AG04450 (cell line): Measurements from ENCODE around the gene MID1. TPM values are rescaled to one million over a fixed set of nuclear protein-coding genes. Genes with fewer than 3 reads are reported as not detected.

ENCODE experiments used
- CTCF ChIA-PET: fragments of 300-600, 350-600 bp; formaldehyde crosslinking; extraction: SDS; loops from one replicate; lab custom pipeline; 2022; ENCODE audit warnings: antibody characterized with exemption, inconsistent platforms; lab: Charles Lee
- POLR2A ChIA-PET: fragments of 350-600 bp; formaldehyde crosslinking; extraction: SDS; loops from one replicate; lab custom pipeline; 2021; ENCODE audit warnings: antibody characterized with exemption, inconsistent platforms; lab: Yijun Ruan, JAX
- DNase-seq: peaks from one replicate; pipeline ENCODE4 v3.0.0-alpha.2; 2011; ENCODE audit warnings: low read depth, low spot score
- H3K27ac ChIP-seq: one replicate; pipeline ENCODE4 v1.5.1; 2012; ENCODE audit warnings: low read depth, low read length, control low read depth
- H3K27me3 ChIP-seq: one replicate; pipeline ENCODE4 v1.6.0; 2012; ENCODE audit warnings: low read length; ENCODE audit not compliant: control insufficient read depth, insufficient read depth
- H3K4me3 ChIP-seq: 2 replicates; pipeline ENCODE4 v1.5.1; 2011; ENCODE audit warnings: mild to moderate bottlenecking, low read depth, low read length, control low read depth
- H3K9me3 ChIP-seq: 2 replicates; pipeline ENCODE4 v1.5.1; 2012; ENCODE audit warnings: low read length; ENCODE audit not compliant: control insufficient read depth, insufficient read depth
- CTCF ChIP-seq: IDR thresholded peaks from 2 replicates; pipeline ENCODE4 v1.5.1; 2011; ENCODE audit warnings: low read depth, low read length, control low read depth, inconsistent platforms
- polyA plus RNA-seq: library from polyadenylated mRNA; depleted of rRNA; stranded (reverse); fragments of >200 nt; gene quantifications from 2 replicates; pipeline ENCODE4 v1.2.3, GENCODE V29; 2011

The MID1 gene
- polyA plus RNA-seq, 1 experiment = 37.5 TPM

GRCh38 chrX:10576186-10576585 is 44.2 kb downstream of the MID1 start:
- Histone ChIP-seq H3K27ac (no peak overlapping the region), H3K27me3 (no peaks in the 10 kb centered on the region), H3K4me3 (no peak overlapping the region), H3K9me3 (no peaks in the 10 kb centered on the region)
- POLR2A ChIA-PET = no interaction called here
- TF ChIP-seq CTCF = no peak
- CTCF ChIA-PET = no interaction called here
- no peak for DNase-seq

- no peak for TF ChIP-seq CTCF
- no peaks in the 10 kb centered on the region for H3K27me3 ChIP-seq
- H3K4me3 ChIP-seq = no peak overlapping the region
- H3K27ac ChIP-seq = no peak overlapping the region
- ChIA-PET POLR2A (no interaction called here), CTCF (no interaction called here)
- no peaks in the 10 kb centered on the region for H3K9me3 ChIP-seq
- no peak for DNase-seq
Measured at GRCh38 chrX:10574663-10575062, 45.7 kb downstream of the MID1 start.

- Histone ChIP-seq H3K27ac (no peak overlapping the region), H3K9me3 (no peaks in the 10 kb centered on the region), H3K4me3 (no peak overlapping the region), H3K27me3 (no peaks in the 10 kb centered on the region)
- ChIA-PET CTCF (interaction anchor here (0.6 kb wide), 1 partner anchor 36 kb away, joined by 5 read pairs; no protein-coding TSS in a partner anchor), POLR2A (interaction anchor here (0.6 to 1.2 kb wide), 5 partner anchors 12 to 622 kb away, joined by 3 to 8 read pairs (median 3); no protein-coding TSS in a partner anchor)
- DNase-seq = peak; percentile 23
- TF ChIP-seq CTCF = no peak
Measured at GRCh38 chrX:10571260-10571659, 49.1 kb downstream of the MID1 start.

GRCh38 chrX:10570601-10571000 is 49.8 kb downstream of the MID1 start:
- DNase-seq = no peak
- Histone ChIP-seq H3K9me3 (no peaks in the 10 kb centered on the region), H3K27me3 (no peaks in the 10 kb centered on the region), H3K4me3 (no peak overlapping the region), H3K27ac (peak overlapping the region; percentile 42)
- CTCF ChIA-PET = interaction anchor here (0.6 kb wide), 1 partner anchor 36 kb away, joined by 5 read pairs; no protein-coding TSS in a partner anchor
- TF ChIP-seq CTCF = no peak
- POLR2A ChIA-PET = interaction anchor here (0.6 to 0.7 kb wide), 4 partner anchors 42 to 622 kb away, joined by 3 to 8 read pairs (median 4); no protein-coding TSS in a partner anchor

GRCh38 chrX:10569946-10570345 is 50.4 kb downstream of the MID1 start:
- no peak overlapping the region for H3K4me3 ChIP-seq
- H3K9me3 ChIP-seq = no peaks in the 10 kb centered on the region
- no peak for DNase-seq
- TF ChIP-seq CTCF = no peak
- CTCF ChIA-PET = no interaction called here
- no peaks in the 10 kb centered on the region for H3K27me3 ChIP-seq
- POLR2A ChIA-PET = no interaction called here
- H3K27ac ChIP-seq = peak overlapping the region; percentile 34
